ENCODE results near the gene EN2.

Gene EN2

DNA sequence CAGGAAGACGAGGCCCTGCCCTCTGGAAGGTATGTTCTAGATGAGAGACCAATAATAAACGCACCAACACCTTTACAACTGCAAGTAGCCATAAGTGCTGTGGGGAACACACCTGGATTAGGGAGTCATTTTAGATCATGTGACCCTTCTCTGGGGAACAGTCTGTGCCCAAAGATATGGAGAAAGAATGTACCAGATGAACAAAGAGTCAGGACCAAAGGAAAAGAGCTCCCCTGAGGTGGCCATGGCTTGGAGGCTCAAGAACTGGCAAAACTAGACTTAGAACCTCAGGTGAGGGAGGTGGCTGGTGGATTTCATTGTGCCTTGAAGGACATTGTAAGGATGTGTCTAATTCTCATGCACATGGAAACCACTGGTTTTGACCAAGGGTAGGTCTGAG is 10.3 kb upstream of the EN2 start:
- TF ChIP-seq, protein P1, sequence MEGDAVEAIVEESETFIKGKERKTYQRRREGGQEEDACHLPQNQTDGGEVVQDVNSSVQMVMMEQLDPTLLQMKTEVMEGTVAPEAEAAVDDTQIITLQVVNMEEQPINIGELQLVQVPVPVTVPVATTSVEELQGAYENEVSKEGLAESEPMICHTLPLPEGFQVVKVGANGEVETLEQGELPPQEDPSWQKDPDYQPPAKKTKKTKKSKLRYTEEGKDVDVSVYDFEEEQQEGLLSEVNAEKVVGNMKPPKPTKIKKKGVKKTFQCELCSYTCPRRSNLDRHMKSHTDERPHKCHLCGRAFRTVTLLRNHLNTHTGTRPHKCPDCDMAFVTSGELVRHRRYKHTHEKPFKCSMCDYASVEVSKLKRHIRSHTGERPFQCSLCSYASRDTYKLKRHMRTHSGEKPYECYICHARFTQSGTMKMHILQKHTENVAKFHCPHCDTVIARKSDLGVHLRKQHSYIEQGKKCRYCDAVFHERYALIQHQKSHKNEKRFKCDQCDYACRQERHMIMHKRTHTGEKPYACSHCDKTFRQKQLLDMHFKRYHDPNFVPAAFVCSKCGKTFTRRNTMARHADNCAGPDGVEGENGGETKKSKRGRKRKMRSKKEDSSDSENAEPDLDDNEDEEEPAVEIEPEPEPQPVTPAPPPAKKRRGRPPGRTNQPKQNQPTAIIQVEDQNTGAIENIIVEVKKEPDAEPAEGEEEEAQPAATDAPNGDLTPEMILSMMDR (IDR thresholded peaks at IDR 0.05; ENCODE audit: low read depth, low read length) = no peak
- no peak overlapping the region for H3K4me3 ChIP-seq (replicated peaks in 1 of 2; ENCODE audit: low read depth in 2 of 2, low read length in 2 of 2)
- no peak for DNase-seq (ENCODE audit: low read depth in 2 of 2)

GRCh38 chr7:155448632-155449007 is 9.3 kb upstream of the EN2 start:
- no peak overlapping the region for H3K4me3 ChIP-seq (replicated peaks in 1 of 2; ENCODE audit: low read depth in 2 of 2, low read length in 2 of 2)
- TF ChIP-seq, protein P1 (IDR thresholded peaks at IDR 0.05; ENCODE audit: low read depth, low read length) = no peak
- DNase-seq (ENCODE audit: low read depth in 2 of 2) = no peak

DNA sequence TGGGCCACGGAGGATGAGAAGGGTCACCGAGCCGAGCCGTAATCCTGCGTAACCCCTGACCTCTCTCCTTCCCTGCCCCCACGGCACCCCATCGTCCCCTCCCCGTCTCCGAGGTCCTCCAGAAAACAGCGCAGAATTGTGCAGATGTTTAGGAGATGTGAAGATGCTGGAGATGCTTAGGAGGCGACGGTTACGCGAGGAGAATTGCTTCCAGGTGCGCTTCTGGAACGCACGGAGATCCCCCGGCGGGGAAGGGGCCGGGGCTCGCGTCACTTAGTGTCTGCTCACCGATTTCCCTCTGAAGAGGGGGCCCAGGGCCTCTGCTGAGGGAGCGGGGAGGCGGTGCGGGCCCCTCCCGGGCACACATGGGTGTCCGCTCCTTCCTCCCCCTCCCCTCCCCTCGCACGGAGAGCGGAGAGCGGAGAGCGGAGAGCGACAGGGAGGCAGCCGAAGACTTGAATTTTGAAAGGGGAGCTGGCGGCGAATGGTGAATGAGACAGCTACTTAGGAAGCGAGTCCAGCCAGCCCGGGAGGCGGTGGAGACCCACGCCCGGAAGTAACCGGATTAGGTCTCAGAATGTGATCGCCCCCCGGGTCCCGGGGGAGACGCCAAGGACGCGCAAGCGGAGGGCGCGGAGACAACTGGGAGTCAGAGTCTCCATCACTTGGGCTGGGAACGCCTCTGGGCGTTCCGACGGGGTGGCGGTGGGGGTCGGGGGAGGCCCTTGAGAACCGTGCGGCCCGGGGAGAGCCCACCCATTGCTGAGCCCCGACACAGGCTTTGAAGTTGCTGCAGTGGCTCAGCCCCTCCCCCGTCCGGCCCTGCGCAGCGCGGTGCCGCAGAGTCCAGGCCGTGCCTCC is 8.7 kb upstream of the EN2 start:
- TF ChIP-seq, protein P1 (IDR thresholded peaks at IDR 0.05; ENCODE audit: low read depth, low read length) = no peak
- no peak for DNase-seq (ENCODE audit: low read depth in 2 of 2)
- H3K4me3 ChIP-seq (replicated peaks in 1 of 2; ENCODE audit: low read depth in 2 of 2, low read length in 2 of 2) = no peak overlapping the region

- no peak overlapping the region for H3K4me3 ChIP-seq (replicated peaks in 1 of 2; ENCODE audit: low read depth in 2 of 2, low read length in 2 of 2)
- TF ChIP-seq, protein P1 (IDR thresholded peaks at IDR 0.05; ENCODE audit: low read depth, low read length) = no peak
- no peak for DNase-seq (ENCODE audit: low read depth in 2 of 2)
Observed at GRCh38 chr7:155449869-155450557, 7.9 kb upstream of the EN2 start.

DNA sequence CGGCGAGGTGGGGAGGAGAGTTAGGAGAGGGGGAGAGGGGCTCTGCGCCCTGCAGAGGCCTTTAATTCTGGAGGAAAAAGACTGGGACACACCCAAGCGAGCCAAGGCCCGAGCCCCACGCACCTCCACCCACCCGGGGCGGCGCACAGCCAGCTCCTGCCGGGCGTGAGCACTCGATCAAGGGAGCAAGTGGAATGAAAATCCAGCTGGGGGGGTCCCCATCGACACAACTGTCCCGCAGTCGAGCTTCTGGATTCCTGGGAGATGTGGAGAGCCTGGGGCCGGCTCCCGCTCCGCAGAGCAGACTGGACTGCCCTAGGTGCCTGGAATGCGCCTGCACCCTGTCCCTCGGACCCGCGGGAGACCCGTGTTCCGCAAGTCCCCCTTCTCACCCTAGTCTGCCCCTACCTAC is 7.4 kb upstream of the EN2 start:
- no peak overlapping the region for H3K4me3 ChIP-seq (replicated peaks in 1 of 2; ENCODE audit: low read depth in 2 of 2, low read length in 2 of 2)
- TF ChIP-seq, protein P1 (IDR thresholded peaks at IDR 0.05; ENCODE audit: low read depth, low read length) = no peak

DNA sequence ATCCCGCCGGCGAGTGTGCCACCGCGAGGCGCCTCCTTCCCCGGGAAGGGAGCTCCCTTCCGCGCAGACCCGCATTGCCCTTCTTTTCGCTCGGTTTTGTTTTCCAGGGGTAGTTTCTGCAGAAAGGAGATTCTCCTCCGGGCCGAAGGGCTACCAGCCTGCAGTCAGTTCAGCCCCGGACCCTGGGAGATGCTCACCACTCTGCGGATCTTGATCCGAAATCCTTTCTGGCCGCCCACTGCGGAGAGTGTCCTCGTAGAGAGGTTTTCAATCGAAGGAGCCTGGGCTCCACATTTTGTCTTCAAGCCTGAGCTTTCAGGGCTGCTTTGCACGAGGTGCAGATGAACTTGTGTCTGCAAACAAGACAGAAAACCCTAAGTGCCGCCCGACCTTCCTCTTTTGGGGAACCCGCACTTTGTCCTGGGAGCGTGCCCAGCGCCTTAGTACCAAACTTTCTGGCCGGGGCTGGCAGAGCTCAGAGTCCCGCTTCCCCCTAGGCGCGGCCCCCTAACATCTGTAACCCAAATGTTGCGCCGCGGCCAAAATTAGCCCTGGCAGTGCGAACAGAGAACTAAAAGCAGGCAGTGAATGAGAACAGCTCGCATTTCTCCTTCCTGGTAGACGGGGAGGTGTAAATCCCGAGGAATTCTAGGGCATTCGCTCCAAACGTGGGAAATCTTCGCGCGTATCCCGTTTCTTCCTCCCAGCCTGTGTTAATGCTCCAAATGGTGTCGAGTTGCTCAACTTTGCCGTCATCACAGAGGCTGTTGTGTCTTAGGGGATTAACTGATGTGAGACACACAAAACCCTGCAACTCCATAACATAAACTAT is 6.7 kb upstream of the EN2 start:
- TF ChIP-seq, protein P1 (IDR thresholded peaks at IDR 0.05; ENCODE audit: low read depth, low read length) = no peak
- H3K4me3 ChIP-seq (replicated peaks in 1 of 2; ENCODE audit: low read depth in 2 of 2, low read length in 2 of 2) = no peak overlapping the region
- no peak for DNase-seq (ENCODE audit: low read depth in 2 of 2)

More for the DNA sequence above, 7.4 kb upstream of the EN2 start:
- DNase-seq (ENCODE audit: low read depth in 2 of 2) = no peak

Measured in cardiac fibroblast (primary cell).